ENCODE measurements around the gene PHACTR3. TPM values are rescaled to one million over a fixed set of nuclear protein-coding genes. Genes with fewer than 3 reads are reported as not detected.

PHACTR3 gene
- total RNA-seq, 4 donors from 2014 or later, result 5.4 to 15.9 (median 10.0) TPM

DNA sequence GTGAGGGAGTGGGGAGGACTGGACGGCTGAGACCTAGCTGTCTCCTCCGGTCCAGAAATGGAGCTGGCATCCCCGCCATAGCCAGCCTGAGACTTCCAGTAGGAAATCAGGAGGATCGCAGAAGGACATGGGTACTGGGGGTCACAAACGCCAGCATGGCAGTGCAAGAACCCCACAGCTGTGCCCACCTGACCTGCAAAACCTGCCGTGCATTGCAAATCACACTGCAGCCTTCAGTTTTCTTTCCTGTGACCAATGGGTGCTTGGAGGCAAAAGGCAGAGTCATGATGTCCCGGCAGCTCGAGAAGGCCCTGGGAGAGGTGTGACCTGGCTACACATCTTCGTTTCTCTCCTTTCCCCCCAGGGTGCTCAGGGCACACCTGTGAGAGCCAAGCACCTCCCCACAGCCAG is 23.3 kb upstream of the PHACTR3 start:
- no peaks in the 10 kb centered on the region for H3K36me3 ChIP-seq
- H3K27me3 ChIP-seq, result peaks cover 0 to 48% of the 10 kb centered on the region in 2 donors
- no peak overlapping the region for H3K4me3 ChIP-seq
- TF ChIP-seq EP300 (IDR thresholded peaks at IDR 0.05), result no peak
- TF ChIP-seq, protein P1, sequence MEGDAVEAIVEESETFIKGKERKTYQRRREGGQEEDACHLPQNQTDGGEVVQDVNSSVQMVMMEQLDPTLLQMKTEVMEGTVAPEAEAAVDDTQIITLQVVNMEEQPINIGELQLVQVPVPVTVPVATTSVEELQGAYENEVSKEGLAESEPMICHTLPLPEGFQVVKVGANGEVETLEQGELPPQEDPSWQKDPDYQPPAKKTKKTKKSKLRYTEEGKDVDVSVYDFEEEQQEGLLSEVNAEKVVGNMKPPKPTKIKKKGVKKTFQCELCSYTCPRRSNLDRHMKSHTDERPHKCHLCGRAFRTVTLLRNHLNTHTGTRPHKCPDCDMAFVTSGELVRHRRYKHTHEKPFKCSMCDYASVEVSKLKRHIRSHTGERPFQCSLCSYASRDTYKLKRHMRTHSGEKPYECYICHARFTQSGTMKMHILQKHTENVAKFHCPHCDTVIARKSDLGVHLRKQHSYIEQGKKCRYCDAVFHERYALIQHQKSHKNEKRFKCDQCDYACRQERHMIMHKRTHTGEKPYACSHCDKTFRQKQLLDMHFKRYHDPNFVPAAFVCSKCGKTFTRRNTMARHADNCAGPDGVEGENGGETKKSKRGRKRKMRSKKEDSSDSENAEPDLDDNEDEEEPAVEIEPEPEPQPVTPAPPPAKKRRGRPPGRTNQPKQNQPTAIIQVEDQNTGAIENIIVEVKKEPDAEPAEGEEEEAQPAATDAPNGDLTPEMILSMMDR (IDR thresholded peaks at IDR 0.05), result no peak
- no peak for TF ChIP-seq POLR2A (IDR thresholded peaks at IDR 0.05)
- no peaks in the 10 kb centered on the region for H3K9me3 ChIP-seq
- no peak for DNase-seq (ENCODE audit: low spot score in 2 of 2)
- WGBS, 2 donors, result 68 to 73% methylated on average over 9 of the region's 9 CpGs
- H3K4me1 ChIP-seq, result peaks cover 0 to 29% (median 0%) of the 10 kb centered on the region in 4 donors
- H3K27ac ChIP-seq, result no peak overlapping the region

DNA sequence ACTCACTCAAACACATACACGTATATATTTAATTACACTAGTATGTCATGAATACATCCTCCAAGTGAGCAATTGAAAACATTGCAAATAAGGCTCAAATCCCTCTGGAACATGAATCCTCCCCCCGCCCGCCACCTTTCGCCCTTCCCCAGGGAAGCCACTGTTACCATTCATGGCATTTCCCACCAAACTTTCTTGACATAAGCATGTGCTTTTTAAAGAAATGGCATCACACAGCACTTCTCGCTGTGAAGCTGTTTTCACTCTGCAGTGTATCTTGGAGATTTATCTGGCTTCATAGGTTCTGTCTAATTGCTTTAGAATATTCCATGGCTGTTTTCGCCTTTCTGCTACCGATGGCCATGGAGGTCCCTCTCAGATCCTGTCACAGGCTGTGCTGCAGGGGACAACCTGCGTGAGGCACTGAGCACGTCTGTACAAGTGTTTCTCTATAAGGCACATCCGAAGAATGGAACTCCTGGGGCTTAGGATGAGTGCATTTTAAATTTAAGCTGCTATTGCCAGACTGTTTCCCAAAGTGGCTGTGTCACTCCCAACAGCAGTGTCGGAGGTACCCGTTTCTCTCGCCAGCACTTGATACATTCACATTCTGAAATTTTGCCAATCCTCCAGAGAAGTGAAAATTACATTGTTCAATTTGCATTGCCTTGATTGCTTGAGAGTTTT is 22.2 kb upstream of the PHACTR3 start:
- peaks cover 0 to 21% (median 0%) of the 10 kb centered on the region in 4 donors for H3K4me1 ChIP-seq
- peaks cover 0 to 37% of the 10 kb centered on the region in 2 donors for H3K27me3 ChIP-seq
- H3K9me3 ChIP-seq, result peaks cover 0 to under 1% (median 0%) of the 10 kb centered on the region in 4 donors
- no peak for TF ChIP-seq EP300 (IDR thresholded peaks at IDR 0.05)
- TF ChIP-seq, protein P1 (IDR thresholded peaks at IDR 0.05), result no peak
- TF ChIP-seq POLR2A (IDR thresholded peaks at IDR 0.05), result no peak
- no peaks in the 10 kb centered on the region for H3K36me3 ChIP-seq
- 68 to 79% methylated on average over 13 of the region's 13 CpGs for WGBS, 2 donors
- no peak overlapping the region for H3K27ac ChIP-seq
- no peak overlapping the region for H3K4me3 ChIP-seq
- no peak for DNase-seq (ENCODE audit: low spot score in 2 of 2)

DNA sequence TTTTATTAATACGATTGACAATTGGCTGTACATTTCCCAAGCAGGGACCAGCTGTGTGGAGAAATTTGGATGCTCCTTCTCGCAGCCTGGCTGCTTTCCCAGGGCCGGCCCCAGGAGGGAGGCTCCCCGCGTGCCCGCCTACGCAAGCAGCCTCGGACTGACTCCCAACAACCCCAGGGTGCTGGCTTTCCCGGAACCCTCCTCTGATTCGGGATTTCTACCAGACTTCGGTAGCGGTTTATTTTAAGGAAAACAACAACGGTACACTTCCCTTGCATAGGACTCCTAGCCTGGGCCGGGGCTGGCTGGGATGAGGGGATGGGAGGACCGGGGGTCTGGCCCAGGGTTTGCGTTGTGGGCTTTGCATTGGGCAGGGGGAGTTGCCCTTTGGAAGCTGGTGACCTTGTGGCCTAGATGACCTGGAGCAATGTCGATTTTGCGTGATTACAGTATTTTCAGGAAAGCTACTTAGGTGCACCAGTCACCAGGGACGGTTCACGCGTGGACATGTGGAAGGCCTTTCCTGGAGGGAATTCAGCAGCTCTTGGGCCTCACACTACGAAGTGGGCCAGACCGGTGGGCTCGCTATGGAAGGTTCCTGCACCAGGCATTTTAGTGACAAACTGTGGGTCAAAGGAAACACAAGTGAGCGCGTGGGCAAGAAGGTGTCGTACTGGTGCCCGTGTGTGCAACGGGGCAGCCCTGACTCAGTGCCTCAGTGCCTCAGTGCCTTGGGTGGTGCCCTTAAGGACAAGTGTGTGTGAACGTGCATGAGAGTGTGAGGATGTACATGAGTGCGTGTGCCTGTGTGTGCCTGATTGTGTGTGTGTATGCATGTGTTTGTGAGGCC is 20.7 kb upstream of the PHACTR3 start:
- peaks cover 0 to 14% (median 0%) of the 10 kb centered on the region in 4 donors for H3K9me3 ChIP-seq
- peaks cover 0 to 24% of the 10 kb centered on the region in 2 donors for H3K27me3 ChIP-seq
- H3K27ac ChIP-seq, result no peak overlapping the region
- H3K4me1 ChIP-seq, result peaks cover 0 to 17% (median 0%) of the 10 kb centered on the region in 4 donors
- no peaks in the 10 kb centered on the region for H3K36me3 ChIP-seq
- WGBS, 2 donors, result 60 to 62% methylated on average over 30 to 31 of the region's 31 CpGs
- TF ChIP-seq, protein P1 (IDR thresholded peaks at IDR 0.05), result no peak
- TF ChIP-seq EP300 (IDR thresholded peaks at IDR 0.05) (no peak), POLR2A (IDR thresholded peaks at IDR 0.05) (no peak)
- H3K4me3 ChIP-seq, result no peak overlapping the region
- peak in 1 of 2 donors; percentile 26 for DNase-seq (ENCODE audit: low spot score in 2 of 2)

DNA sequence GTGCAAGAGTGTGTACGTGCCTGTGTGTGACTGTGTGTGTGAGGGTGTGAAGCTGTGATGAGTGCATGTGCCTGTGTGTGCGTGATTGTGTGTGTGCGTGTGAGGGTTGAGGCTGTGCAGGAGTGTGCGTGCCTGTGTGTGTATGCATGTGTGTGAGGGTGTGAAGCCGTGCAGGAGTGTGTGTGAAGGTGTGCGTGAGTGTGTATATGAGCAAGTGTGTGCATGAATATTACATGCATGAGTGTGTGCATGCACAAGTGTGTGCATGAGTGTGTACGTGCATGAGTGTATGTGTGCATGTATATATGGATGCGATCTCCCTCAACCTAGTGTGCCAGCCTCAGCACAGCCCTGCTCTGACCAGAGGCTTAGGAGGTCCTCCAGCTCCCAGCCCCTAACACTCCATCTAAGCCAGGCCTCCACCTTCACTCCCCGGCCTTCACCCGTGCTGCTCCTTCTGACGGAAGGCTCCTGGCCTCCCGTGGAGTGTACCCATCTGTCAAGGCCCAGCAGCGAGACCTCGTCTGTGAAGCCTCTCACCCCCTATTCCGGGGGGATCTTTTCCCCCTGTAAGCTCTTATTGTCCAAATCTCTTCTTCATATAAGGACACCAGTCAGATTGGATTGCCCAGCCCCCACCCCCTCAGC is 19.9 kb upstream of the PHACTR3 start:
- WGBS, 2 donors, result 88 to 91% methylated on average over 15 of the region's 15 CpGs
- no peak for TF ChIP-seq POLR2A (IDR thresholded peaks at IDR 0.05)
- TF ChIP-seq, protein P1 (IDR thresholded peaks at IDR 0.05), result no peak
- no peak for TF ChIP-seq EP300 (IDR thresholded peaks at IDR 0.05)
- Histone ChIP-seq H3K9me3 (peaks cover 0 to 20% (median 0%) of the 10 kb centered on the region in 4 donors), H3K27me3 (peaks cover 0 to 17% of the 10 kb centered on the region in 2 donors), H3K36me3 (no peaks in the 10 kb centered on the region), H3K4me1 (peaks cover 0 to 17% (median 0%) of the 10 kb centered on the region in 4 donors), H3K4me3 (no peak overlapping the region), H3K27ac (no peak overlapping the region)
- no peak for DNase-seq (ENCODE audit: low spot score in 2 of 2)

Data from tibial nerve (tissue), 4 donors.